ENCODE results near the gene MAGI1. TPM values are rescaled to one million over a fixed set of nuclear protein-coding genes. Genes with fewer than 3 reads are reported as not detected.

MAGI1 gene
- total RNA-seq, 1 experiment from 2014 or later: 38.6 TPM

DNA sequence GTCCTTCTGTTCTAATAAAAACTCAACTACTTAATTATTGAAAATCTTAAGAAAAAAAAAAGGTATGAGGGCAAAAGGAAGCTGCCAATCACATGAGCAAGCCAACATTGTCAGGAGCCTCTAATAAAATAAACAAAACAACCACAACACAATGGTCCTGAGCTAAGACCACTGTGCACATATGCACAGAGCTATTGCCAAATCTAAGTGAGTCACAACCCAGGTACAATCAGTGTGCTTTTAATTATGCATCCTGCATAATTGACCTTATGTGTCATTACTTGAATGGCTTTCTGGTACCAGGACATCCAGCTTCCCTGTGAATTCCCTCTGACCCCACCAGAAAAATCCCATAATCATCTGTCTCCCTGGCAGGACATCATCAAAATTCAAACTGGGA lies 639.8 kb downstream of the MAGI1 start:
- ChIA-PET RAD21 (ENCODE audit: low non-redundant PET in 1 of 2, low total read pairs in 2 of 2, uncharacterized antibody in 2 of 2, unreplicated experiment in 2 of 2) (no interaction called here), CTCF (no interaction called here), POLR2A (no interaction called here)
- H3K36me3 ChIP-seq (ENCODE audit: control insufficient read depth in 1 of 2, insufficient read depth in 2 of 2, low read length in 2 of 2): no peaks in the 10 kb centered on the region
- intact Hi-C loops (cut with micrococcal nuclease): no loop called here
- no peak overlapping the region for H2AFZ ChIP-seq (ENCODE audit: low read depth, low read length, poor library complexity, severe bottlenecking)
- H3K79me2 ChIP-seq (ENCODE audit: insufficient read depth, low read length): no peaks in the 10 kb centered on the region
- no peaks in the 10 kb centered on the region for H3K9me3 ChIP-seq (ENCODE audit: control insufficient read depth in 1 of 2, insufficient read depth in 1 of 2, low read depth in 1 of 2, low read length in 2 of 2)
- H4K20me1 ChIP-seq (ENCODE audit: insufficient read depth): no peaks in the 10 kb centered on the region
- no TSS peak for BruUV-seq (replicated peaks)
- no peak overlapping the region for H3K4me2 ChIP-seq (ENCODE audit: low read length)
- no peak overlapping the region for H3K27ac ChIP-seq (ENCODE audit: low read depth, low read length)
- DNase-seq (ENCODE audit: low read depth, low spot score): no peak
- TF ChIP-seq, protein P1, sequence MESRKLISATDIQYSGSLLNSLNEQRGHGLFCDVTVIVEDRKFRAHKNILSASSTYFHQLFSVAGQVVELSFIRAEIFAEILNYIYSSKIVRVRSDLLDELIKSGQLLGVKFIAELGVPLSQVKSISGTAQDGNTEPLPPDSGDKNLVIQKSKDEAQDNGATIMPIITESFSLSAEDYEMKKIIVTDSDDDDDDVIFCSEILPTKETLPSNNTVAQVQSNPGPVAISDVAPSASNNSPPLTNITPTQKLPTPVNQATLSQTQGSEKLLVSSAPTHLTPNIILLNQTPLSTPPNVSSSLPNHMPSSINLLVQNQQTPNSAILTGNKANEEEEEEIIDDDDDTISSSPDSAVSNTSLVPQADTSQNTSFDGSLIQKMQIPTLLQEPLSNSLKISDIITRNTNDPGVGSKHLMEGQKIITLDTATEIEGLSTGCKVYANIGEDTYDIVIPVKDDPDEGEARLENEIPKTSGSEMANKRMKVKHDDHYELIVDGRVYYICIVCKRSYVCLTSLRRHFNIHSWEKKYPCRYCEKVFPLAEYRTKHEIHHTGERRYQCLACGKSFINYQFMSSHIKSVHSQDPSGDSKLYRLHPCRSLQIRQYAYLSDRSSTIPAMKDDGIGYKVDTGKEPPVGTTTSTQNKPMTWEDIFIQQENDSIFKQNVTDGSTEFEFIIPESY (IDR thresholded peaks at IDR 0.05; ENCODE audit: extremely low read depth, insufficient replicate concordance, low read length): no peak
- TF ChIP-seq JUND (IDR thresholded peaks at IDR 0.05) (no peak), YY1 (IDR thresholded peaks at IDR 0.05; ENCODE audit: extremely low read depth, insufficient replicate concordance, low read depth, low read length) (no peak), CBX3 (IDR thresholded peaks at IDR 0.05; ENCODE audit: low read depth) (no peak), SIN3A (IDR thresholded peaks at IDR 0.05; ENCODE audit: low read depth) (no peak), ELF1 (IDR thresholded peaks at IDR 0.05; ENCODE audit: borderline replicate concordance, low read depth) (no peak), ZNF274 (IDR thresholded peaks at IDR 0.05; ENCODE audit: low read depth, low read length) (no peak), POLR2A (IDR thresholded peaks at IDR 0.05; ENCODE audit: borderline replicate concordance, extremely low read depth, insufficient read depth, insufficient read length) (no peak), POLR2AphosphoS5 (IDR thresholded peaks at IDR 0.05; ENCODE audit: low read depth, low read length) (no peak), ATF3 (IDR thresholded peaks at IDR 0.05) (no peak), EZH2phosphoT487 (IDR thresholded peaks at IDR 0.05; ENCODE audit: borderline replicate concordance) (no peak), TCF7L2 (IDR thresholded peaks at IDR 0.05; ENCODE audit: borderline replicate concordance, extremely low read depth, insufficient read depth, insufficient read length) (no peak), FOSL1 (IDR thresholded peaks at IDR 0.05; ENCODE audit: low read depth) (no peak), RAD21 (IDR thresholded peaks at IDR 0.05; ENCODE audit: low read depth) (no peak), ZFX (IDR thresholded peaks at IDR 0.05) (no peak), CEBPB (IDR thresholded peaks at IDR 0.05; ENCODE audit: low read depth) (no peak), REST (IDR thresholded peaks at IDR 0.05; ENCODE audit: low read depth) (no peak), MAX (IDR thresholded peaks at IDR 0.05) (no peak), EGR1 (IDR thresholded peaks at IDR 0.05; ENCODE audit: low read depth) (no peak), SRF (IDR thresholded peaks at IDR 0.05; ENCODE audit: low read depth) (no peak)
- H3K4me1 ChIP-seq (ENCODE audit: control insufficient read depth in 1 of 2, insufficient read depth in 2 of 2, low read length in 2 of 2): no peaks in the 10 kb centered on the region
- no peak overlapping the region for H3K9ac ChIP-seq (ENCODE audit: low read length)
- H3K4me3 ChIP-seq (replicated peaks in 1 of 2; ENCODE audit: low read depth in 1 of 2, low read length in 2 of 2): no peak overlapping the region
- H3K27me3 ChIP-seq (ENCODE audit: insufficient read depth, low read length): no peaks in the 10 kb centered on the region
- ATAC-seq: no peak
- no peaks in the 10 kb centered on the region for H3K9me2 ChIP-seq (ENCODE audit: insufficient read depth)
